Glutamatergic neuron (in vitro differentiated cells): ENCODE results near the gene CHTF18. TPM values are rescaled to one million over a fixed set of nuclear protein-coding genes. Genes with fewer than 3 reads are reported as not detected.

Experiments used
- DNase-seq: peaks from one replicate; pipeline ENCODE4 v3.0.0; 2022
- H3K27ac Mint-ChIP-seq: one replicate; pipeline ENCODE4 v1.8.0; 2020; ENCODE audit warnings: mild to moderate bottlenecking, mixed read lengths, inconsistent platforms; ENCODE audit not compliant: unreplicated experiment
- H3K27me3 Mint-ChIP-seq: one replicate; pipeline ENCODE4 v1.8.0; 2020; ENCODE audit warnings: mild to moderate bottlenecking, moderate library complexity, mixed read lengths, inconsistent platforms; ENCODE audit not compliant: unreplicated experiment
- H3K36me3 Mint-ChIP-seq: one replicate; pipeline ENCODE4 v1.8.0; 2020; ENCODE audit warnings: mild to moderate bottlenecking, mixed read lengths, inconsistent platforms; ENCODE audit not compliant: unreplicated experiment
- H3K4me1 Mint-ChIP-seq: one replicate; pipeline ENCODE4 v1.8.0; 2020; ENCODE audit warnings: mild to moderate bottlenecking, low read depth, mixed read lengths, inconsistent platforms; ENCODE audit not compliant: unreplicated experiment
- H3K4me3 Mint-ChIP-seq: one replicate; pipeline ENCODE4 v1.8.0; 2020; ENCODE audit warnings: mild to moderate bottlenecking, mixed read lengths, inconsistent platforms; ENCODE audit not compliant: unreplicated experiment
- H3K9me3 Mint-ChIP-seq: one replicate; pipeline ENCODE4 v1.8.0; 2020; ENCODE audit warnings: mild to moderate bottlenecking, moderate library complexity, mixed read lengths, inconsistent platforms; ENCODE audit not compliant: unreplicated experiment
- total RNA-seq: library from RNA; stranded (reverse); fragmentation: NEBNext Ultra II Directional; extraction: Animal tissue kit (Norgen Biotek cat#: 25700); gene quantifications from one replicate; pipeline ENCODE4 v1.2.1, GENCODE V29; 2021; ENCODE audit not compliant: unreplicated experiment
- TF ChIP-seq, protein P1 (sequence below): fragments of 200-600 bp; sonication (generic); IDR thresholded peaks from one replicate; pipeline ENCODE4 v1.5.0; 2021; ENCODE audit not compliant: partially characterized antibody, unreplicated experiment

The CHTF18 gene
- total RNA-seq, 1 donor from 2014 or later, result 49.2 TPM

DNA sequence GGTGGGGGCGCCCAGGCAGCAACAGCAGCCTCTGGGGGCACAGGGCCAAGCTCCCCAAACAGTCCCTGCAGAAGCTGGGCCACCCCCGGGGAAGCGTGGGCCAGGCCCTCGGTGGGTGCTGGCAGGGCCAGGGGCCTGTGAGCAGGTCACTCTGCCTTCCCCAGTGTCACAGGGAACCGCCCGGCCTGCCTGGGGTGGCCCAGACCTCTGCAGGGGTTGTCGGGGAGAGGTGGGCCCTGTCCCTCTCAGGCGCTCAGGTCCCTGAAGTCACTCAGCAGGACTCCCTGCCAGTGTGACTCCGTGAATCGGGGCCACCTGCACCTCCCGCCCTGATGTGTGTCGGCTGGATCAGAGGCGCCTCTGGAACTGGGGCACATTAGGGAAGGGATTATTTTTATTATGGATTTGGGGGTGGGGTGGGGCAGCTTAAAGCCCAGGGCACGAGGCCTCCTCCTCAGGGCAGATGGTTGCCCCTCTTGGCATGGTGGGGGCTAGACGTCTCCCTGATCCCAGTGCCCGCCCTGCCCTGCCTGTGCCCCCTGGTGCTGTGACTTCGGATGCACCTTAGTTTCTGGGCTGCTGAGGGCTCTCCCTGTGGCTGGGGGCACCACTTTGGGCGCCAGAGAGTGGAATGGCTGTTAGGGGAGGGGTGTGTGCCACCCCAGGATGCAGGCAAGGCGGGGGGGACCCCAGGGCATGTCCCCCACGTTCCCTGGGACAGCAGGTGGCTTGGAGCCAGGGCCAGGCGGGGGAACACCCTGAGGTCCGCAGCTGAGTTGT, 13.4 kb downstream of the CHTF18 start:
- no peaks in the 10 kb centered on the region for H3K4me1 Mint-ChIP-seq
- DNase-seq, result no peak
- TF ChIP-seq, protein P1, sequence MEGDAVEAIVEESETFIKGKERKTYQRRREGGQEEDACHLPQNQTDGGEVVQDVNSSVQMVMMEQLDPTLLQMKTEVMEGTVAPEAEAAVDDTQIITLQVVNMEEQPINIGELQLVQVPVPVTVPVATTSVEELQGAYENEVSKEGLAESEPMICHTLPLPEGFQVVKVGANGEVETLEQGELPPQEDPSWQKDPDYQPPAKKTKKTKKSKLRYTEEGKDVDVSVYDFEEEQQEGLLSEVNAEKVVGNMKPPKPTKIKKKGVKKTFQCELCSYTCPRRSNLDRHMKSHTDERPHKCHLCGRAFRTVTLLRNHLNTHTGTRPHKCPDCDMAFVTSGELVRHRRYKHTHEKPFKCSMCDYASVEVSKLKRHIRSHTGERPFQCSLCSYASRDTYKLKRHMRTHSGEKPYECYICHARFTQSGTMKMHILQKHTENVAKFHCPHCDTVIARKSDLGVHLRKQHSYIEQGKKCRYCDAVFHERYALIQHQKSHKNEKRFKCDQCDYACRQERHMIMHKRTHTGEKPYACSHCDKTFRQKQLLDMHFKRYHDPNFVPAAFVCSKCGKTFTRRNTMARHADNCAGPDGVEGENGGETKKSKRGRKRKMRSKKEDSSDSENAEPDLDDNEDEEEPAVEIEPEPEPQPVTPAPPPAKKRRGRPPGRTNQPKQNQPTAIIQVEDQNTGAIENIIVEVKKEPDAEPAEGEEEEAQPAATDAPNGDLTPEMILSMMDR, result no peak
- H3K36me3 Mint-ChIP-seq, result no peaks in the 10 kb centered on the region
- no peaks in the 10 kb centered on the region for H3K9me3 Mint-ChIP-seq
- no peak overlapping the region for H3K4me3 Mint-ChIP-seq
- H3K27me3 Mint-ChIP-seq, result peaks cover 3% of the 10 kb centered on the region
- no peak overlapping the region for H3K27ac Mint-ChIP-seq

DNA sequence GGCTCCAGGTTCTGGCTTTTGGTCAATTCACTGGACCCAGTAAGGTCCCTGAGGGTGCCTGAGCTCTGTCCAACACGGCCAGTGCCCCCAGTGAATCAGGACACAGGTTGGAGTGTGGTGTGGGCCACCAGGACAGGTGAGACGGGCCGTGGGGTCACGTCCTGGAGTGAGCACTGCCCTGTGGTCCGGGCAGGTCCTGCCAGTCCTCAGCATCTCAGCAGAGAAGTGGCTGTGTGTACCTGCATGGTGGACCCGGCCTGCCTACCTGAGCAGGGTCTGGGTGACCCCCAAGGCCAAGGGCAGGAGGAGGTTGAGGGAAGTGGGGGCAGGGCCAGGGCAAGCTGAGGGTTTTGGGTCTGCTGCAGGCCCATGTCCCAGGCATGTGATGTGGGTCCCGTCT, 14.0 kb downstream of the CHTF18 start:
- H3K4me3 Mint-ChIP-seq, result no peak overlapping the region
- TF ChIP-seq, protein P1, result no peak
- DNase-seq, result no peak
- H3K4me1 Mint-ChIP-seq, result no peaks in the 10 kb centered on the region
- H3K9me3 Mint-ChIP-seq, result no peaks in the 10 kb centered on the region
- no peaks in the 10 kb centered on the region for H3K36me3 Mint-ChIP-seq
- H3K27me3 Mint-ChIP-seq, result peaks cover 3% of the 10 kb centered on the region
- no peak overlapping the region for H3K27ac Mint-ChIP-seq

DNA sequence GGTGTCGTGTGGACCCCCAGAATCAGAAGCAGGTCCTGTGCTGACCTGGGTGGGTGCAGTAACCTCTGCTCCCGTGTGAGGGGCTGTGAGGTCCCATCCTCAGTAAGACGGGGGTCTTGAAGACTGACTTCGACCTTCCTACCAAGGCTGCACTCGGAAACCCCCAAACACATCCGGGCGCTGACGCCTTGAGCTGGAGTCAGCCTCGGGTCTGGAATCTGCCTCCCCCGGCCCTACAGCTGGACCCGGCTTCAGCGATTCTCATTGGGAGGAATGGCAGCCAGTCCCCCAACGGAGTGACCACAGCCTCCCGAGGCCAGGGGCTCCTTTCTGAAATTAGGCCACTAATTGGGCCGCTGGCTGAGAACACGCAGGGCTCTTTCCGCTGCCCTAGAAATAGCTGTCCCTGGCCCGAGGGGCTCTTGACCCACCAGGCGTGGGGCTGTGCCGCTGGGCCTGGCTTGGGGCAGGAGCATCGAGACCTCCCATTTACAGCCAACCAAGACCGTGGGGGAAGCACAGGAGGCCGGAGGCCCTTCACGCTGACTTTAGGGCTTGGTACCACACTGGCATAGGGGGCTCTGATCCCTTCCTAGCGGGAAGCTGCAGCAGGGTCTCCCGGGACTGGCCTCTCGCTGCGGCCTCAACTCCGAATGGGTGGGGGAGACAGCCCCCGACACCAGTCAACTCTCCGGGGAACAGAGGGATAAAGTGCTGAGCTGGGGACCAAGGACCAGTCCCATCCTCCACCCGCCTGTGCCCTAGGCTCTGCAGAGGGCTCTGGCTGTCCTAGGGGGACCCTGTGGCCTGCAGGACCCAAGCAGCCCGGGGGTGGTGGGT, 14.7 kb downstream of the CHTF18 start:
- H3K36me3 Mint-ChIP-seq, result no peaks in the 10 kb centered on the region
- peaks cover 3% of the 10 kb centered on the region for H3K27me3 Mint-ChIP-seq
- TF ChIP-seq, protein P1, result no peak

DNA sequence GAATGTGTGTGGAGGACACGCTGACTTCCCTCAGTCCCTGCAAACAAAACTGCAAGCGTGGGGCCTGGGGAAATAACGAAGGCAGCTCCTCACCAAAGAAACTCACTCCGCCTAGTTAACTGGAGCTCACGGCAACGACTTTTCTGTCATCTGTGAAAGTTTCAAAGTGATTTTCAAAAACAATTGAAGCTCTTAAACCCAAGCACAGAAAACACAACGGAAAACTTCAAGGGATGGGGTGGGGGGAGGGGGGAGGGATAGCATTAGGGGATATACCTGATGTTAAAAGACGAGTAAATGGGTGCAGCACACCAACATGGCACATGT, 15.3 kb downstream of the CHTF18 start:
- Mint-ChIP-seq H3K27ac (no peak overlapping the region), H3K36me3 (no peaks in the 10 kb centered on the region), H3K27me3 (peaks cover 5% of the 10 kb centered on the region), H3K4me3 (no peak overlapping the region), H3K4me1 (peaks cover 7% of the 10 kb centered on the region), H3K9me3 (no peaks in the 10 kb centered on the region)
- TF ChIP-seq, protein P1, result no peak
- no peak for DNase-seq

More for the DNA sequence above, 14.7 kb downstream of the CHTF18 start:
- Mint-ChIP-seq H3K9me3 (no peaks in the 10 kb centered on the region), H3K4me1 (peaks cover 2% of the 10 kb centered on the region), H3K4me3 (no peak overlapping the region), H3K27ac (no peak overlapping the region)
- no peak for DNase-seq
